Gastroesophageal sphincter (tissue), 3 donors: ENCODE data around the gene SCRN2.

ENCODE experiments used
- POLR2AphosphoS5 ChIP-seq: sonication (generic); formaldehyde crosslinking; IDR thresholded peaks from one replicate; pipeline ENCODE4 v1.6.1; 2017; ENCODE audit warnings: antibody characterized with exemption
- TF ChIP-seq, protein P1 (sequence below), 4 experiments: fragments of 200-600 bp in 2 of 4; fragments of 450-650 bp in 2 of 4; sonication (generic) in 1 of 4; IDR thresholded peaks; one replicate each; pipeline ENCODE4 v1.5.1; 2017 to 2019; ENCODE audit warnings: antibody characterized with exemption in 4 of 4, mild to moderate bottlenecking in 2 of 4, moderate library complexity in 2 of 4

DNA sequence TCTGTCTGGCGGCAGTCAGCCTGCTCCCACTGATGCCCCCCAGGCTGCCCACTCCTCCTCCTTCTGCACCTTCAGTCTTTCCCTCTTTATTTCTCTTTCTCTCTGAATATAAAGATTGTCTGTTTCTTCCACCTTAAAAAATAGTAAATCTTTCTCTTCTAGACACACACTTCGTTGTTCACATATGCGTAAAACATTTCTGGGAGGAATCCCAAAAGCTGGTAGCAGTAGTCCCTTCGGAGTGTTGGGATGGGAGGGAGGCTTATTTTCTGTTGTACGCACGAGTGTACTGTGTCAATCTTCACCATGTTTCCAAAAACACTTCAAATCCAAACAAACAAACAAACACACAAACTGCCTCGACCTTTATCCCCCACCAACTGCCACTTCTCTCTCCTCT is 29.4 kb downstream of the SCRN2 start:
- no peak for TF ChIP-seq POLR2AphosphoS5
- TF ChIP-seq, protein P1, sequence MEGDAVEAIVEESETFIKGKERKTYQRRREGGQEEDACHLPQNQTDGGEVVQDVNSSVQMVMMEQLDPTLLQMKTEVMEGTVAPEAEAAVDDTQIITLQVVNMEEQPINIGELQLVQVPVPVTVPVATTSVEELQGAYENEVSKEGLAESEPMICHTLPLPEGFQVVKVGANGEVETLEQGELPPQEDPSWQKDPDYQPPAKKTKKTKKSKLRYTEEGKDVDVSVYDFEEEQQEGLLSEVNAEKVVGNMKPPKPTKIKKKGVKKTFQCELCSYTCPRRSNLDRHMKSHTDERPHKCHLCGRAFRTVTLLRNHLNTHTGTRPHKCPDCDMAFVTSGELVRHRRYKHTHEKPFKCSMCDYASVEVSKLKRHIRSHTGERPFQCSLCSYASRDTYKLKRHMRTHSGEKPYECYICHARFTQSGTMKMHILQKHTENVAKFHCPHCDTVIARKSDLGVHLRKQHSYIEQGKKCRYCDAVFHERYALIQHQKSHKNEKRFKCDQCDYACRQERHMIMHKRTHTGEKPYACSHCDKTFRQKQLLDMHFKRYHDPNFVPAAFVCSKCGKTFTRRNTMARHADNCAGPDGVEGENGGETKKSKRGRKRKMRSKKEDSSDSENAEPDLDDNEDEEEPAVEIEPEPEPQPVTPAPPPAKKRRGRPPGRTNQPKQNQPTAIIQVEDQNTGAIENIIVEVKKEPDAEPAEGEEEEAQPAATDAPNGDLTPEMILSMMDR (IDR thresholded peaks at IDR 0.05), result no peak
